SH-SY5Y (cell line): ENCODE data around the gene MACROD2.

ENCODE experiments used
- GATA2 ChIP-seq: IDR thresholded peaks from 2 replicates; pipeline ENCODE4 v1.6.1; 2011; ENCODE audit warnings: mild to moderate bottlenecking, low read depth, low read length
- GATA3 ChIP-seq: IDR thresholded peaks from 2 replicates; pipeline ENCODE4 v1.6.1; 2011; ENCODE audit warnings: low read depth, mild to moderate bottlenecking, low read length, moderate library complexity

DNA sequence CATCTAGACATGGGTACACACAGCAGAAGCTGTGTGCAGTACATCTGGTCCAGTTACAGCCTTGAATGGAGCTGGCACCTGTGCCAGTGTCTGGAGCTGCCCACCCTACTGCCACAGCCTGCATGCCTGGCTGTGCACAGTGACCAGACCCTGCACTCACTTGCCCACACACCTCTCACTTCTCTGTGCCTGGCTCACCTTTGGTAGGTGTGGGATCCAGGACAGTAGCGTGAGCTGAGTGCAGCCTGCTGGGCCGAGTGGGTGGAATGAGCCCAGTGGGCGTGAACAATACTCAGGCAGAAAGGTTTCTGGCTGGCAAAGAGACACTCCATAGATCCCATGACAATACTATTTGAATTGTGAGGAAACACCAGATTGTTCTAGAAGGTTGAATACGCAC lies 1181.6 kb downstream of the MACROD2 start:
- TF ChIP-seq GATA3: no peak
- no peak for TF ChIP-seq GATA2
